ENCODE measurements around the gene SLC33A1. TPM values are rescaled to one million over a fixed set of nuclear protein-coding genes. Genes with fewer than 3 reads are reported as not detected.
A peak's percentile ranks its signal among the peaks of the same experiment; 100 is the strongest.

Gene SLC33A1
- total and polyA plus RNA-seq, 10 of the 15 experiments (the other 5 are each of a cell fraction or from before 2014, with no cell fraction given) = 6.4 to 25.2 (median 19.8) TPM

- in situ Hi-C loops (cut with MboI) (no loop called here), intact Hi-C loops (cut with micrococcal nuclease; ENCODE audit: unreplicated experiment) (loop anchor here (1.0 to 10.0 kb wide), 3 partner anchors 12 to 1288 kb away; partner anchors contain the start of gene CCNL1)
- TF ChIP-seq EZH2 (IDR thresholded peaks at IDR 0.05; ENCODE audit: borderline replicate concordance, control insufficient read depth, low read depth, low read length) (no peak), BCL11A (IDR thresholded peaks at IDR 0.05; ENCODE audit: low read depth, low read length) (no peak), CTCF (IDR thresholded peaks at IDR 0.05 in 2 of 3, conservative IDR thresholded peaks at IDR 0.05 in 1 of 3; ENCODE audit: control insufficient read depth in 2 of 3, extremely low read depth in 1 of 3, insufficient read depth in 1 of 3, low read depth in 3 of 3, low read length in 3 of 3) (no peak), SREBF1 (IDR thresholded peaks at IDR 0.05; ENCODE audit: low read length) (no peak), ASH2L (IDR thresholded peaks at IDR 0.05; ENCODE audit: borderline replicate concordance, low read depth) (no peak)
- no peak for FAIRE-seq
- Histone ChIP-seq H2AFZ (ENCODE audit: control insufficient read depth, low read depth, low read length) (no peak overlapping the region), H3K4me1 (ENCODE audit: control insufficient read depth, insufficient read depth, low read length) (peaks cover 5% of the 10 kb centered on the region), H3K36me3 (ENCODE audit: control insufficient read depth in 2 of 2, insufficient read depth in 2 of 2, low read length in 1 of 2) (no peaks in the 10 kb centered on the region; a peak in 2 of 4 replicates), H3K27me3 (replicated peaks in 1 of 2; ENCODE audit: control insufficient read depth in 2 of 2, insufficient read depth in 2 of 2, low read length in 1 of 2) (no peaks in the 10 kb centered on the region), H3K4me3 (no peak overlapping the region), H3K79me2 (ENCODE audit: control insufficient read depth, insufficient read depth, low read length) (peaks cover 96% of the 10 kb centered on the region), H3K9ac (ENCODE audit: control insufficient read depth, insufficient read depth, low read length) (no peak overlapping the region), H4K20me1 (ENCODE audit: control insufficient read depth, insufficient read depth) (peaks cover 2% of the 10 kb centered on the region; the same call in 1 of the 2 replicates), H3K27ac (ENCODE audit: control insufficient read depth, insufficient read depth) (no peak overlapping the region), H3K9me3 (replicated peaks; ENCODE audit: control insufficient read depth, insufficient read depth, low read length) (no peaks in the 10 kb centered on the region; the same call in 2 of the 3 replicates), H3K4me2 (ENCODE audit: control insufficient read depth, insufficient read depth) (peak overlapping the region; percentile 15)
- ChIA-PET RAD21 (ENCODE audit: unreplicated experiment) (no interaction called here), POLR2A (interaction anchor here (1.3 kb wide), 1 partner anchor 8 kb away, joined by 3 read pairs; no protein-coding TSS in a partner anchor), SMC1A (ENCODE audit: uncharacterized antibody, unreplicated experiment) (no interaction called here), CTCF (interaction anchor here (2.3 kb wide), 1 partner anchor 70 kb away, joined by 6 read pairs; the partner anchor contains the start of gene C3orf33)
- no peak for ATAC-seq
- WGBS (ENCODE audit: insufficient coverage, insufficient replicate concordance, low lambda C conversion rate, missing lambda C conversion rate) = 100% methylated on average over 2 of the region's 2 CpGs
- BruUV-seq (replicated peaks) = no TSS peak
- DNase-seq (ENCODE audit: low read depth, low spot score) = no peak
Measured at GRCh38 chr3:155876503-155876902, 22.3 kb upstream of the SLC33A1 start.

Data from GM12878 (cell line).